ENCODE results near the gene SHCBP1L. TPM values are rescaled to one million over a fixed set of nuclear protein-coding genes. Genes with fewer than 3 reads are reported as not detected.
A peak's percentile ranks its signal among the peaks of the same experiment; 100 is the strongest.

The SHCBP1L gene
- polyA plus RNA-seq, 1 donor from 2014 or later = not detected

- no peak overlapping the region for H2AFZ ChIP-seq (ENCODE audit: low read depth, low read length)
- no peaks in the 10 kb centered on the region for H3K79me2 ChIP-seq (replicated peaks; ENCODE audit: insufficient read depth, low read length)
- peaks cover 47% of the 10 kb centered on the region for H3K36me3 ChIP-seq (ENCODE audit: insufficient read depth, low read length)
Measured at GRCh38 chr1:182875889-182876288, 77.1 kb downstream of the SHCBP1L start.

GRCh38 chr1:182872881-182873280, 80.1 kb downstream of the SHCBP1L start:
- H3F3A ChIP-seq (ENCODE audit: insufficient read depth, low read length, poor library complexity, severe bottlenecking) = no peaks in the 10 kb centered on the region
- no peak for TF ChIP-seq RAD21 (conservative IDR thresholded peaks at IDR 0.05)
- TF ChIP-seq EP300 (conservative IDR thresholded peaks at IDR 0.05; ENCODE audit: poor library complexity, severe bottlenecking) = no peak
- no peak for TF ChIP-seq EZH2 (IDR thresholded peaks at IDR 0.05; ENCODE audit: borderline replicate concordance, insufficient read depth, low read length, poor library complexity, severe bottlenecking)
- TF ChIP-seq REST (IDR thresholded peaks at IDR 0.05; ENCODE audit: borderline replicate concordance) = no peak
- no peak for TF ChIP-seq MXI1 (conservative IDR thresholded peaks at IDR 0.05; ENCODE audit: poor library complexity, severe bottlenecking)
- no peak for TF ChIP-seq CTCF (IDR thresholded peaks at IDR 0.05; ENCODE audit: poor library complexity, severe bottlenecking)
- TF ChIP-seq POLR2AphosphoS5 (IDR thresholded peaks at IDR 0.05) = no peak
- TF ChIP-seq SMC3 (conservative IDR thresholded peaks at IDR 0.05; ENCODE audit: poor library complexity) = no peak
- no peak for TF ChIP-seq TAF1 (IDR thresholded peaks at IDR 0.05; ENCODE audit: low read depth)
- no peaks in the 10 kb centered on the region for H4K20me1 ChIP-seq (ENCODE audit: insufficient read depth)
- H2AFZ ChIP-seq (ENCODE audit: low read depth, low read length) = no peak overlapping the region
- no peaks in the 10 kb centered on the region for H3K9me3 ChIP-seq (ENCODE audit: low read length)
- H3K9ac ChIP-seq (ENCODE audit: low read length) = no peak overlapping the region
- H3K27ac ChIP-seq (ENCODE audit: low read length) = no peak overlapping the region
- H3K9me2 ChIP-seq (ENCODE audit: insufficient read depth, low read length) = no peaks in the 10 kb centered on the region
- H3K36me3 ChIP-seq (ENCODE audit: insufficient read depth, low read length) = peaks cover 43% of the 10 kb centered on the region
- no peak overlapping the region for H3K4me3 ChIP-seq (ENCODE audit: low read length)
- no peaks in the 10 kb centered on the region for H3K27me3 ChIP-seq (ENCODE audit: insufficient read depth, low read depth, low read length)
- no peaks in the 10 kb centered on the region for H3K79me2 ChIP-seq (replicated peaks; ENCODE audit: insufficient read depth, low read length)
- H3K4me2 ChIP-seq (ENCODE audit: low read length) = no peak overlapping the region

More at GRCh38 chr1:182875889-182876288, 77.1 kb downstream of the SHCBP1L start:
- H3K4me3 ChIP-seq (ENCODE audit: low read length) = no peak overlapping the region
- no peak for TF ChIP-seq EZH2 (IDR thresholded peaks at IDR 0.05; ENCODE audit: borderline replicate concordance, insufficient read depth, low read length, poor library complexity, severe bottlenecking)
- H3K27me3 ChIP-seq (ENCODE audit: insufficient read depth, low read depth, low read length) = no peaks in the 10 kb centered on the region
- H3K9ac ChIP-seq (ENCODE audit: low read length) = no peak overlapping the region
- H3K9me2 ChIP-seq (ENCODE audit: insufficient read depth, low read length) = no peaks in the 10 kb centered on the region
- no peaks in the 10 kb centered on the region for H3F3A ChIP-seq (ENCODE audit: insufficient read depth, low read length, poor library complexity, severe bottlenecking)
- H3K9me3 ChIP-seq (ENCODE audit: low read length) = no peaks in the 10 kb centered on the region
- H4K20me1 ChIP-seq (ENCODE audit: insufficient read depth) = no peaks in the 10 kb centered on the region
- no peak overlapping the region for H3K4me2 ChIP-seq (ENCODE audit: low read length)
- no peak overlapping the region for H3K27ac ChIP-seq (ENCODE audit: low read length)

DNA sequence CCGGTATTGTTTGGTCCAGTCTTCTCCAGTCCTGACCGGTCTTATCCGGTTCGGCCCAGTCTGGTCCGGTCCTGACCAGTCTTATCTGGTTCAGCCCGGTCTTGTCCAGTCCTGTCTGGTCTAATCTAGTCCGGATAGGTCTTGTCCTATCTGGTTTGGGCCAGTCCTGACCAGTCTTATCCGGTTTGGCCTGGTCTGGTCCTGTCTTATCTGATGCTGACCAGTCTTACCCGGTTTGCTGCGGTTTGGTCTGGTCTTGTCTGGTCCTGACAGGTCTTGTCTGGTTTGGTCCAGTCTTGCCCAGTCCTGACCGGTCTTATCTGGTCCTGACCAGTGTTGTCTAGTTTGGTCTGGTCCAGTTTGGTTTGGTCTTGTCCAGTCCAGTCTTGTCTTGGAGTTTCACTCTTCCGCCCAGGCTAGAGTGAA, 83.7 kb downstream of the SHCBP1L start:
- H3K9me2 ChIP-seq (ENCODE audit: insufficient read depth, low read length) = no peaks in the 10 kb centered on the region
- no peak overlapping the region for H3K4me3 ChIP-seq (ENCODE audit: low read length)
- no peaks in the 10 kb centered on the region for H3F3A ChIP-seq (ENCODE audit: insufficient read depth, low read length, poor library complexity, severe bottlenecking)
- H3K27ac ChIP-seq (ENCODE audit: low read length) = no peak overlapping the region
- no peak overlapping the region for H2AFZ ChIP-seq (ENCODE audit: low read depth, low read length)
- no peak overlapping the region for H3K4me2 ChIP-seq (ENCODE audit: low read length)
- no peaks in the 10 kb centered on the region for H4K20me1 ChIP-seq (ENCODE audit: insufficient read depth)
- no peak overlapping the region for H3K9ac ChIP-seq (ENCODE audit: low read length)
- no peaks in the 10 kb centered on the region for H3K27me3 ChIP-seq (ENCODE audit: insufficient read depth, low read depth, low read length)
- TF ChIP-seq EZH2 (IDR thresholded peaks at IDR 0.05; ENCODE audit: borderline replicate concordance, insufficient read depth, low read length, poor library complexity, severe bottlenecking) (no peak), POLR2AphosphoS5 (IDR thresholded peaks at IDR 0.05) (peak; percentile 10), EP300 (conservative IDR thresholded peaks at IDR 0.05; ENCODE audit: poor library complexity, severe bottlenecking) (no peak), MXI1 (conservative IDR thresholded peaks at IDR 0.05; ENCODE audit: poor library complexity, severe bottlenecking) (no peak), SMC3 (conservative IDR thresholded peaks at IDR 0.05; ENCODE audit: poor library complexity) (no peak)
- H3K79me2 ChIP-seq (replicated peaks; ENCODE audit: insufficient read depth, low read length) = no peaks in the 10 kb centered on the region
- no peaks in the 10 kb centered on the region for H3K9me3 ChIP-seq (ENCODE audit: low read length)
- H3K36me3 ChIP-seq (ENCODE audit: insufficient read depth, low read length) = peaks cover 34% of the 10 kb centered on the region

Measured in neural cell (in vitro differentiated cells).